ENCODE measurements around the gene REEP5.

DNA sequence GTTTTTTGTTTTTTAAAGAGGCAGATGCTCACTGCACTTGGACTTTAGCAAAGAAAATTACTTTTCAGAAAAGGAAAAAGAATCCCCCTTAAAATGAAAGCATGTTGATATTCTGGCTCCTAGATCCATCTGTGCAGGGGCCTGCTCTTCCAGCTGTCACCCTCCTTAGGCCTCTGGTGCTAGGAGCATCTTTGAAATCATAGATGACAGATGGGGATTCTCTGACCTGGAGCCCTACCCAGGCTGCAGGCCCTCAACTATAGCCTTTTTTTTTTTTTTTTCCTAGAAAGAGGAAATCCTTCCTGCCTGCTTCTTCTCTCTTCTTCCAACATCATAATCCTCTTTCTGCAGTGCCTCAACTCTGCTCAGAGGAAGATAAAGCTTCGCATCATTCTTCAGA is 38.3 kb upstream of the REEP5 start:
- TF ChIP-seq, protein P1, sequence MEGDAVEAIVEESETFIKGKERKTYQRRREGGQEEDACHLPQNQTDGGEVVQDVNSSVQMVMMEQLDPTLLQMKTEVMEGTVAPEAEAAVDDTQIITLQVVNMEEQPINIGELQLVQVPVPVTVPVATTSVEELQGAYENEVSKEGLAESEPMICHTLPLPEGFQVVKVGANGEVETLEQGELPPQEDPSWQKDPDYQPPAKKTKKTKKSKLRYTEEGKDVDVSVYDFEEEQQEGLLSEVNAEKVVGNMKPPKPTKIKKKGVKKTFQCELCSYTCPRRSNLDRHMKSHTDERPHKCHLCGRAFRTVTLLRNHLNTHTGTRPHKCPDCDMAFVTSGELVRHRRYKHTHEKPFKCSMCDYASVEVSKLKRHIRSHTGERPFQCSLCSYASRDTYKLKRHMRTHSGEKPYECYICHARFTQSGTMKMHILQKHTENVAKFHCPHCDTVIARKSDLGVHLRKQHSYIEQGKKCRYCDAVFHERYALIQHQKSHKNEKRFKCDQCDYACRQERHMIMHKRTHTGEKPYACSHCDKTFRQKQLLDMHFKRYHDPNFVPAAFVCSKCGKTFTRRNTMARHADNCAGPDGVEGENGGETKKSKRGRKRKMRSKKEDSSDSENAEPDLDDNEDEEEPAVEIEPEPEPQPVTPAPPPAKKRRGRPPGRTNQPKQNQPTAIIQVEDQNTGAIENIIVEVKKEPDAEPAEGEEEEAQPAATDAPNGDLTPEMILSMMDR (IDR thresholded peaks at IDR 0.05) = no peak
- TF ChIP-seq REST (IDR thresholded peaks at IDR 0.05; ENCODE audit: insufficient read depth in 1 of 2, low read depth in 2 of 2, low read length in 1 of 2) = no peak
